ENCODE data around the gene STK39. TPM values are rescaled to one million over a fixed set of nuclear protein-coding genes. Genes with fewer than 3 reads are reported as not detected.
"Not testable (repeated sequence)": the region's sequence is repeated elsewhere in the genome, so short reads cannot be mapped to it uniquely, and the experiment has no call there.

STK39 gene
- total RNA-seq, 1 experiment from 2014 or later: 2.9 TPM

- Mint-ChIP-seq H3K27ac (ENCODE audit: unreplicated experiment) (no peak overlapping the region), H3K9me3 (ENCODE audit: unreplicated experiment) (no peaks in the 10 kb centered on the region), H3K4me1 (ENCODE audit: low read depth, unreplicated experiment) (no peaks in the 10 kb centered on the region), H3K27me3 (ENCODE audit: insufficient read depth, unreplicated experiment) (peaks cover 5% of the 10 kb centered on the region), H3K4me3 (ENCODE audit: unreplicated experiment) (no peak overlapping the region), H3K36me3 (ENCODE audit: insufficient read depth, unreplicated experiment) (peaks cover 5% of the 10 kb centered on the region)
- BruUV-seq (replicated peaks): no TSS peak
- ChIA-PET POLR2A (no interaction called here), CTCF (no interaction called here)
- no peaks in the 10 kb centered on the region for H3K36me3 ChIP-seq (ENCODE audit: control insufficient read depth, insufficient read depth, low read length)
- H3K9me3 ChIP-seq: no peaks in the 10 kb centered on the region
- no peaks in the 10 kb centered on the region for H3K27me3 ChIP-seq (replicated peaks; ENCODE audit: control insufficient read depth, insufficient read depth, low read length)
- intact Hi-C loops (cut with micrococcal nuclease; ENCODE audit: unreplicated experiment): no loop called here
- DNase-seq: no peak
- no peak overlapping the region for H3K4me3 ChIP-seq (ENCODE audit: low read depth, low read length)
- H3K4me1 ChIP-seq: no peaks in the 10 kb centered on the region
- TF ChIP-seq CTCF (IDR thresholded peaks at IDR 0.05; ENCODE audit: insufficient read depth in 1 of 2, low read depth in 1 of 2, low read length in 1 of 2, severe bottlenecking in 1 of 2, unreplicated experiment in 1 of 2): no peak
These were observed 120.0 kb downstream of the STK39 start for GRCh38 chr2:168127371-168127770.

- H3K4me3 Mint-ChIP-seq (ENCODE audit: unreplicated experiment); H3K9me3 Mint-ChIP-seq (ENCODE audit: unreplicated experiment); H3K27me3 ChIP-seq (replicated peaks; ENCODE audit: control insufficient read depth, insufficient read depth, low read length); H3K9me3 ChIP-seq; H3K4me1 ChIP-seq; H3K27ac Mint-ChIP-seq (ENCODE audit: unreplicated experiment); BruUV-seq (replicated peaks); intact Hi-C loops (cut with micrococcal nuclease; ENCODE audit: unreplicated experiment); DNase-seq; H3K4me1 Mint-ChIP-seq (ENCODE audit: low read depth, unreplicated experiment); CTCF ChIA-PET; POLR2A ChIA-PET; H3K4me3 ChIP-seq (ENCODE audit: low read depth, low read length); H3K27me3 Mint-ChIP-seq (ENCODE audit: insufficient read depth, unreplicated experiment); H3K36me3 Mint-ChIP-seq (ENCODE audit: insufficient read depth, unreplicated experiment); H3K36me3 ChIP-seq (ENCODE audit: control insufficient read depth, insufficient read depth, low read length): not testable (repeated sequence)
These were observed 125.2 kb downstream of the STK39 start for GRCh38 chr2:168122210-168122609.

- no peaks in the 10 kb centered on the region for H3K9me3 ChIP-seq
- no peaks in the 10 kb centered on the region for H3K9me3 Mint-ChIP-seq (ENCODE audit: unreplicated experiment)
- H3K27me3 Mint-ChIP-seq (ENCODE audit: insufficient read depth, unreplicated experiment): no peaks in the 10 kb centered on the region
- TF ChIP-seq CTCF (IDR thresholded peaks at IDR 0.05; ENCODE audit: insufficient read depth in 1 of 2, low read depth in 1 of 2, low read length in 1 of 2, severe bottlenecking in 1 of 2, unreplicated experiment in 1 of 2): no peak
- H3K36me3 ChIP-seq (ENCODE audit: control insufficient read depth, insufficient read depth, low read length): no peaks in the 10 kb centered on the region
- intact Hi-C loops (cut with micrococcal nuclease; ENCODE audit: unreplicated experiment): no loop called here
- H3K4me3 ChIP-seq (ENCODE audit: low read depth, low read length): no peak overlapping the region
- no peaks in the 10 kb centered on the region for H3K36me3 Mint-ChIP-seq (ENCODE audit: insufficient read depth, unreplicated experiment)
- DNase-seq: no peak
- H3K4me3 Mint-ChIP-seq (ENCODE audit: unreplicated experiment): no peak overlapping the region
- H3K4me1 ChIP-seq: no peaks in the 10 kb centered on the region
- ChIA-PET CTCF (interaction anchor here (0.7 to 2.2 kb wide), 3 partner anchors 11 to 522 kb away, joined by 3 to 7 read pairs (median 3); partner anchors contain the start of gene STK39), POLR2A (no interaction called here)
- no peak overlapping the region for H3K27ac Mint-ChIP-seq (ENCODE audit: unreplicated experiment)
- BruUV-seq (replicated peaks): no TSS peak
- H3K27me3 ChIP-seq (replicated peaks; ENCODE audit: control insufficient read depth, insufficient read depth, low read length): no peaks in the 10 kb centered on the region
- H3K4me1 Mint-ChIP-seq (ENCODE audit: low read depth, unreplicated experiment): no peaks in the 10 kb centered on the region
These were observed 126.7 kb downstream of the STK39 start for GRCh38 chr2:168120730-168121129.

GRCh38 chr2:168120310-168120709 is 127.1 kb downstream of the STK39 start:
- H3K4me3 ChIP-seq (ENCODE audit: low read depth, low read length): no peak overlapping the region
- Mint-ChIP-seq H3K27me3 (ENCODE audit: insufficient read depth, unreplicated experiment) (no peaks in the 10 kb centered on the region), H3K4me1 (ENCODE audit: low read depth, unreplicated experiment) (no peaks in the 10 kb centered on the region), H3K36me3 (ENCODE audit: insufficient read depth, unreplicated experiment) (no peaks in the 10 kb centered on the region), H3K27ac (ENCODE audit: unreplicated experiment) (no peak overlapping the region), H3K4me3 (ENCODE audit: unreplicated experiment) (no peak overlapping the region), H3K9me3 (ENCODE audit: unreplicated experiment) (no peaks in the 10 kb centered on the region)
- no peaks in the 10 kb centered on the region for H3K27me3 ChIP-seq (replicated peaks; ENCODE audit: control insufficient read depth, insufficient read depth, low read length)
- no peaks in the 10 kb centered on the region for H3K9me3 ChIP-seq
- DNase-seq: no peak
- ChIA-PET CTCF (interaction anchor here (0.7 to 2.7 kb wide), 4 partner anchors 12 to 522 kb away, joined by 3 to 17 read pairs (median 5); partner anchors contain the start of gene STK39), POLR2A (no interaction called here)
- H3K4me1 ChIP-seq: no peaks in the 10 kb centered on the region
- intact Hi-C loops (cut with micrococcal nuclease; ENCODE audit: unreplicated experiment): no loop called here
- no peaks in the 10 kb centered on the region for H3K36me3 ChIP-seq (ENCODE audit: control insufficient read depth, insufficient read depth, low read length)
- peak in 1 of 2 experiments; percentile 23 for TF ChIP-seq CTCF (IDR thresholded peaks at IDR 0.05; ENCODE audit: insufficient read depth in 1 of 2, low read depth in 1 of 2, low read length in 1 of 2, severe bottlenecking in 1 of 2, unreplicated experiment in 1 of 2)
- BruUV-seq (replicated peaks): no TSS peak

Measured in Caco-2 (cell line).